ENCODE data around the gene AGMAT.

AGMAT gene, protein sequence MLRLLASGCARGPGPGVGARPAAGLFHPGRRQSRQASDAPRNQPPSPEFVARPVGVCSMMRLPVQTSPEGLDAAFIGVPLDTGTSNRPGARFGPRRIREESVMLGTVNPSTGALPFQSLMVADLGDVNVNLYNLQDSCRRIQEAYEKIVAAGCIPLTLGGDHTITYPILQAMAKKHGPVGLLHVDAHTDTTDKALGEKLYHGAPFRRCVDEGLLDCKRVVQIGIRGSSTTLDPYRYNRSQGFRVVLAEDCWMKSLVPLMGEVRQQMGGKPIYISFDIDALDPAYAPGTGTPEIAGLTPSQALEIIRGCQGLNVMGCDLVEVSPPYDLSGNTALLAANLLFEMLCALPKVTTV

DNA sequence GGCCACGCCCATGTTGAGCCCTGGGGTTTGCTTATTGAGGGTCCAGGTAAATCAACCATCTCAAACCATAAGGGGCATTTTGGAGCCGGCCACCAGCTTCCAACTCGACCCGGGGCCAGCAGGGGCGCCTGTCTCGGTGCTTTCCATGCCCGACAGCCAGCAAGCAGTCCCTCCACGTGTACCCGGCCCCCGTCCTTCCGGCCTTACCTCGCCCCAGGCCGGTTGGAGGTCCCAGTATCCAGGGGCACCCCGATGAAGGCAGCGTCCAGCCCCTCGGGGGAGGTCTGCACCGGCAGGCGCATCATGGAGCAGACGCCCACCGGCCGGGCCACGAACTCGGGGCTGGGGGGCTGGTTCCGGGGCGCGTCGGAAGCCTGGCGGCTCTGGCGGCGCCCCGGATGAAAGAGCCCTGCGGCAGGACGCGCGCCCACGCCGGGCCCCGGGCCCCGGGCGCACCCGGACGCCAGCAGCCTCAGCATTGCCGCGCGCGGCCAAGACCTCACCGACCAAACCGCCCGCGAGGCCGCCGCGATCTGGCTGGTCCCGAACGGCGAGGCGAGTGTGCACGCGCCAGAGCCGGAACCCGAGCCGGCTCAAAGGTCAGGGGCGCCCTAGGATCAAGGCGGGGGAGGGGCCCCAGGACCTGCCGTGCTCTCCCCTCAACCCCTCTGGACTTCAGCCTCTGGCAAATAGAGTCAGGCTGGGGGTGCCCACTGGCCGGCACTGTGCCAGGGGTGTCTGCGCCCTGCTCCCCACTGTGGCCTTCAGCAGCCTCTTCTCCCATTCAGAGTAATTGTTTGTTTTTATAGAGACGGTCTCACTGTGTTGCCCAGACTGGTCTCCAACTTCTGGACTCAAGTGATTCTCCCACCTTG, at the start of gene AGMAT:
TSS of gene AGMAT (minus strand) at position 563 of the 875 bp plus-strand sequence. CDS start at position 479, 84 bp downstream.
- peak; percentile 47 for DNase-seq

DNA sequence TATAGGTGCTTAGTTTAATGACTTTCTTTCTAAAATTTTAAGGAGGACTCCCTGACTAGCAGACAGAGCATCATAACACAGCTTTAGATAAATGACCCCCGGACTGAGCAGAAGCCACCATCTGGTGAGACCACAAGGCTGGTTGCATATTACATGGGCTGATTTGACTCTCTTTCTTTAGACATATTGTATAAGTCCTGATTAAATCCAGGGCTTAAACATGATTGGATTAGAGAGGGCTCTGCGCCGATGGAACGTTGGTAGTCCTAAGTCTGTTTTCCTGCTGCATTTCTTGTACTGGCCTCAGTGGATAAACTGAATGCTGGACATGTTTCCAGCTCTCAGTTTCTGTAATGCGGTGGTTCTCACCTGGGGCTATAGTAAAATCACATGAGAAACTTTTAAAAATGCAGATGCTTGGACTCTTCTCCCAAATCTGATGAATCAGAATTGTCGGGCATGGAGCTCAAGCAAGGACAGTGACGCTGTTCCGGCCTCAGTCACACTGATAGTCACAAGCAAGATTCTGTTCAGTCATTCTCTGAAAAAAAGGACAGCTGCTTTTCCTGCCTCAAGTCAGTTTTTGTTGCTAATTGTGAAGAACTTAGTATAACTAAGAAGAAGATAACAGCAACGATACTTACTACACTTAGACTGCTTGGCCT, 49.0 kb upstream of the AGMAT start:
- no peak for DNase-seq

DNA sequence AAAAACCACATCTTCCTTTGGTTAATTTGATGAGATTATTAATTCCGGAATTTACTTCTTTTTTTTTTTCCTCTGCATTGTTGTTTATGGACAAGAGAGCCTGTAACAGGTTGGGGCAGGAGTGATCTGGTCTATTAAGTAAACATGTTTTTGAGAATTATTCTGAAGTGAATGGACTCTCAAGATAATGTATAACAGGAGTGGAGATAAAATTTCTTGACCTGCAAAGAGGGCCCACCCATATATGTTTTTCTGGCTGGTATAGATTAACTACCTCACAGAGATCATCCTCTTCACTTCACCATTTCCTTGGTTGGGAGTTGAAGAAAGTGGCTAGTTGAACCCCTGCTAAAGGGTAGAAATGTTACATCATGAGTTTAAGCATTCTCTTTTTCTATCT, 43.2 kb upstream of the AGMAT start:
- DNase-seq: no peak

DNA sequence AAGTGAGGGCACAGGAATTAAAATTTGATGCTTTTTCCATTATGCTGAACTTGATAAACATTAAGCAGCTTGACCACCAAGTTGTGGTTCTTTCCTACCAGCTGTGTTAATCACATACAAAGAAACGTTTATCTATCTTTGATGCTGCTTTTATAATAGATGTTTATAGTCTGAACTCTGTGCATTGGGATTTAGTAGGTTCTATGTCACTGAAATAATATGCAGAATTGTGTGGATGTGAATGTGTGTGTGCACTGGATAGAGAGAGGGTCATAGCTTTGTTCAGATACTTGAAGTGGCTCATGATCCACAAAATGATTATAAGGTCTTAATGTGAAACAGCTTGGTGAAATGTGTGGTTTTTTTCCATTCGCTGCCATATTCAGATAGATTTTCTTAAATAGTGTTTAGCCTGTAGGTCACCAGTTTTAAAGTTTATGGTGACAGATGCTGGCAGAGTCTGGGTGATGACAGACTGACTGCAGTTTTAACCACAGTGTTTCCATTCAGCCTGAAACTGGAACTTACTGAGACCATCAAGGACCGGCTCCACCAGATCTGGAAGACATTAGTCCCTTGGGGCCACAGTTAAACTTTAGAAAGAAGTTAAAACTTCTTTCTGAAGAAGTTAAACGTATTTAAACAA, 42.6 kb upstream of the AGMAT start:
- no peak for DNase-seq

DNA sequence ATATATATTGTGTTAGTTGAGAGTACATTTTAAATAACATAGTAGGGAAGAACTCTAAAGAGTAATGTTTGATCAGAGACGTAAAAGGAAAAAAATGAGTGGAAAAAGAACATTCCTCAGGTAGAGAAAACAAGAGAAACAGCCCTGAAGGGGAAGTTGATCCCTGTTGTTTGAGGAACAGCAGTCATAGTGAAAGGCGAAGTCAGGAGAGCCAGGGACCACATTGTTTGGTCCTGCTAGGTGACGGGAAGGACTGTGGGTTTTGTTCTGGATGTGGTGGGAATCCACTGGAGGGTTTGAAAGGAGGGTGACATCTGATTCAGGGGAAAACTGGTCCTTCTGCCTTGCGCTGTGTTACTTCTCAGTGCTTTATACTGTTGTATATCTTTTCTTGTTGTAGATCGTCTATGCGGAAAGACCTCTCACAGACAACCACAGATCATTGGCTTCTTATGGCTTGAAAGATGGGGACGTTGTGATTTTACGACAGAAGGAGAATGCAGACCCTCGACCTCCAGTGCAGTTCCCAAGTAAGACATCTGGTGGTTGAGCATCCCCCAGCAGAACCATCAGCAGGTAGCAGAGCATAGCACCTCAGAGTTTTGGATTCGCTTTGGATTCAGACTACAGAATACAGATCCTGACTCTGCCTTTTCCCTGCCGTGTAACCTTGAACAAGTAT, 41.6 kb upstream of the AGMAT start:
- DNase-seq: no peak

DNA sequence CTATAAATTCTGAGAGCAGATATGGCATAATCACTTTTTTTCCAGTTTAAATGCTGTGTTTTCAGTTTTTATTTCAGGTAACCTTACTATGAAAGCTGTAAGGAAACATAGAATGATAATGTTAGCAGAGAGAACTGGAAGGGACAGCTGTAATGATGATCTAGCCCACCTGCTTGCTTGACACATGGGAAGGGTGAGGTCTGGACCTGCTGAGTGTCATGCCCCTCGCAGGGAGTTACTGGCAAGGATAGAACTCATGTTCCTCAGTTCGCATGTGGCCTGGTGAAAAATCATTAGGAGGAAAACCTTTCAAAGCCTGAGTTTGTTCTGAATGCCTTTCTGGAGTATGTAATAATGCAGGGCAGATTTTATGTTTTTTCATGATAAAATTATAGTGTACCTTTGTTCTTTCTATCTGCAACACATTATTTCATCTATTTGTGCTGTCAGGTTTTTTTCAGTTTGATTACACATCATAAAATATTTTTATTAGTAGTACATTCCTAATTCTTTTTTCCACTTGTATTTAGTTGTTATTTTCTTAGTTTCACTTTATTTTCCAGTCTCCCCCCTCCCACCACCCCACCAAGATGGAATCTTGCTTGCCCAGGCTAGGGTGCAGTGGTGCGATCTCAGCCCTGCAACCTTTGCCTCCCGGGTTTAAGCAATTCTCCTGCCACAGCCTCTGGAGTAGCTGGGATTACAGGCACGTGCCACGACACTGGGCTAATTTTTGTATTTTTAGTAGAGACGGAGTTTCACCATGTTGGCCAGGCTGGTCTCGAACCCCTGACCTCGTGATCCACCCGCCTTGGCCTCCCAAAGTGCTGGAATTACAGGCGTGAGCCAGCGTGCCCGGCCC, 40.4 kb upstream of the AGMAT start:
- no peak for DNase-seq

DNA sequence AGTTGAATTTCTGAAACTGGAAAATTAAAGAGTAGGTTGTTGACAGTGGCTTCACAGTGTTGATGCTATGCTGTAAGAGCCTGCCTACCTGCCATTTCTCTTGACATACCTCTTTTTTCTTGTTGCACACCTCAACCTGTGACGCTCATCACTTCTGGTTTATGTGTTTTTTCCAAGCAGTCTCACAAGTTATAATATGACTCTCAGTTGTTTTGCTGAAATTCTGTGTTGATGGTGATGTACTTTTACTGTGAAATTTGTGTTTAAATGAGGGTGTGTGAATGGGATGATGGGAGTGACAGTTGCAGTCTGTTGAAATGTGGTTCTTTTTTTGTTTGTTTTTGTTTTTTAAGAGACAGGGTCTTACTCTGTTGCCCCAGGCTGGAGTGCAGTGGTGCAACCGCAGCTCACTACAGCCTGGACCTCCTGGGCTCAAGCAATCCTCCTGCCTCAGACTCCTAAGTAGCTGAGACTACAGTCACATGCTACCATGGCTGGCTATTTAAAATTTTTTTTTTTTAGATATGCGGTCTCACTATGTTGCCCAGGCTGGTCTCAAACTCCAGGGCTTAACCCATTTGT, 39.4 kb upstream of the AGMAT start:
- no peak for DNase-seq

DNA sequence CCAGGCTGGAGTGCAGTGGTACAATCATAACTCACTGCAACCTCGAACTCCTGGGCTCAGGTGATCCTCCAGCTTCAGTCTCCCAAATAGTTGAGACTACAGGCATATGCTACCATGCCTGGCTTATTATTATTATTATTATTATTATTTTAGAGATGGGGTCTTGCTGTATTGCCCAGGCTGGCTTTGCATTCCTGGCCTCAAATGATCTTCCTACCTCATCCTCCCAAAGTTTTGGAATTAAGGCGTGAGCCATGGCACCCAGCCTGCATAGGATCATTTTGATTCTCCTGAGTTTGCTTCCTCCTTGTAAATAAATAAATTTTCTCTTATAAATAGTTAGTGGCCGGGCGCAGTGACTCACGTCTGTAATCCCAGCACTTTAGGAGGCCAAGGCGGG, 38.6 kb upstream of the AGMAT start:
- no peak for DNase-seq

DNA sequence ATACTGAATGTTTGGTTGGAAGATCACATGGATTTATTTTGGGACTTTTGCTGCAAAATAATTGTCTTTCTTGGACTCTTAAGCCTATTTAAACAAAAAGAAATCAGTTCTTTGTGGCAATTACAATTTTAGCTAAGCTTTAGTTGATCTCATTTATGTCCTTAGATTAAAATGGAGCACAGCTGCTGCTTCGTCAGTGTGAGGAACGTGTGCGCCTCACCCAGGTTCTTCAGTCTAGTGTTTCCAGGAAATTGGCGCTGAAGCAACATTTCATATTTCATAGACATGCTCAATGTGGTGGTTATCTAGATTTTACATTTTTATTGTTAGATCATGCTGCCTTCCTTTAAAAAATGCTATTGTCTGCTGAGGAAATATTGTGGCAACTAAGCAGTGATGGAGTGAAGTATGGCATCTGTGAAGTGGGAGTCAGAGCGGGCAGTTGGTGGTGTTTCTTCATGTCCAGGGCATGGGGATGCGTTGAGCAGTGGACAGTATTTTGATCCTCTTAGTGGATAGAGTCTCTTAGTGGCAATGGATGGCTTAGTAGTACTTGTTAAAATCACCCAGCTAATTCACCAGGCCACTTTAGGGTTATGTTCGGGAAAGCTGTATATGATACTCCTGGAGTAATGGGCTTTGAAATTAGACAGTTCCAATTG, 38.0 kb upstream of the AGMAT start:
- DNase-seq: no peak

DNA sequence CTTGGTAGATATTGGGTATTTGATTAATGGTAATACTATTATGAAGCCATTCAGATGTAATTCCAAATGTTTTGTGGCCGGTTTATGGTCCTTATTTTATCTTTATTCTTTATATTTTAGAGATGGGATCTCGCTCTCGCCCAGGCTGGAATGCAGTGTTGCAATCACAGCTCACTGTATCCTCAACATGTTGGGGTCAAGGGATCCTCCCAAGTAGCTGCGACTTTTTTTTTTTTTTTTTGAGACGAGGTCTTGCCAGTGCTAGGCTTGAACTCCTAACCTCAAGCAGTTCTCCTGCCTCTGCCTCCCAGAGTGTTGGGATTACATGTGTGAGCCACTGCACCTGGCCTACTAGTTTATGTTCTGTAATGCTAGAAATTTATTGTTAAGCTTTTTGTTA, 37.1 kb upstream of the AGMAT start:
- DNase-seq: no peak

DNA sequence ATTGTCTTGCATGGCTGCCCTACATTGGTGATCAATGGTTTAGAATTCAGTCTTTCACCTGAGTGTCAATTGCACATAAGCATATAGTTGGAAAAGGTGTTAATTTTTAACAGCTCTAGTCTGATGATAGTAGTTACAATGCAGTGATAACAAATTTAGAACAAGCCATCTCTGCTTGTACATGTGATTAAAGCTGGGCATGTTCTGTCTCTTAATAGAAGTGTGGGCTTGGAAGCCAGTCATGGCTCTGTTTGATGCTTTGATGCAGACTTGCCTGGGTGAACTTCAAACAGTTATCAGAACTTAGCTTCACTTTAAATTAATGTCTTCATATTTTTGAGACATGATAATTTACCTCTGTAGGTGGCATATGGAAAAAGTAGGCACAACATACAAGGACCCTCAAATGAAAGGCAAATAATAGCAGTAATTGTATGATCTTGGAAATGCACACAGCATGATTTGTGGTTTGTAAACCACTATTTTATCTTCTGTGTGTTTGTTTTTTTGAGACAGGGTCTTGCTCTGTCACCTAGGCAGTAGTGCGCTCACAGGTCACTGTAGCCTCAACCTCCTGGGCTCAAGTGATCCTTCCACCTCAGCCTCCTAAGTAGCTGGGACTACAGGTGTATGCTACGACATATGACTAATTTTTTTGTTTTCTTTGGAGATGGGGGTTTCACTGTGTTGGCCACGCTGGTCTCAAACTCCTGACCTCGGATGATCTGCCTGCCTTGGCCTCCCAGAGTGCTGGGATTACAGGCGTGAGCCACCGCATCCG, 36.2 kb upstream of the AGMAT start:
- DNase-seq: no peak

DNA sequence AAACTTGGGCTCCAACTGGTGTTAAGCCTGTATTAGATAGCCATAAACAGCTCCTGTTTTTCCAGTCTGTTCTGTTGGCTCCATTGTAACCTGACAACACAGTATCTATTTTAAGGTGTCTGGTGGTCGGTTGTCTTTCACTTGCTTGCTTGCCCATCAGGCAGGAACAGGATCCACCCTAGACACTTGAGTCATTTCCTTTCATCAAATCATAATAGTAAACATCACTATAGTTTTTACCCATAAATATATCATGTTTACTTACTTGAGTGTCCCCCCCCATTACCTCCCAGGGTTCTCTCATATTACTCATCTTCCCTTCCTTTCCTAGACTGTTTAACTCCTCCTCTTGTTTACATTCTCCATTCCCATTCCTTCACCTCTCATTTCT, 35.3 kb upstream of the AGMAT start:
- DNase-seq: no peak

DNA sequence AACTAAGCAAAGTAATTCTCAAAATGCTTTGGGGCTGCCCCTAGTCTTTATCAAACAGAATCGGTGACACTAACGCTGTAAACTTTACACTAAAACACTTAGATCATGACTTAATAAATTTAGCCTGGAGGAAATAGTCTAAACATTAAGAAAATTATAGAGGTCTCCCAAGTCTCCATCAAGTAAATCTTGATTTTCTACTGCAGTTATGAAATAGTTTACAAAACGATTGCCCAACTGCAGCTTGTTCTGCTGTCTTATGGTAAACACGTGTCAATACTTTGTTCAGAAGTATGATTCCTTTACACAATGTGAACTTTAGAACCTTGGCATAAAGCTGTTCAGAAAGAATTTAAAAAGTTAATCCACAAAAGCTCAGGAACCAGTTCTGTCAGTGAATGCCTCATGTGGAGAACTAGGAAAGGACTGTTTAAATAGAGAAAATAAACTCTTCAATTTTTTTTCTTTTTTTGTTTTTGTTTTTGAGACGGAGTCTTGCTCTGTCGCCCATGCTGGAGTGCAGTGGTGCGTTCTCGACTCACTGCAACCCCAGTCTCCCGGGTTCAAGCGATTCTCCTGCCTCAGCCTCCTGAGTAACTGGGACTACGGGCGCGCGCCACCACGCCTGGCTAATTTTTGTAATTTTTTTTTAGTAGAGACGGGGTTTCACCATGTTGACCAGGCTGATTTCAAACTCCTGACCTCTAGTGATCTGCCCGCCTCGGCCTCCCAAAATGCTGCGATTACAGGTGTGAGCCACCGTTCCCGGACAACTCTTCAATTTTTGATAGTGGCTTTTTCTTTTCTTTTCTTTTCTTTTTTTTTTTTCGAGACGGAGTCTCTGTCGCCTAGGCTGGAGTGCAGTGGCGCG, 34.0 kb upstream of the AGMAT start:
- no peak for DNase-seq

DNA sequence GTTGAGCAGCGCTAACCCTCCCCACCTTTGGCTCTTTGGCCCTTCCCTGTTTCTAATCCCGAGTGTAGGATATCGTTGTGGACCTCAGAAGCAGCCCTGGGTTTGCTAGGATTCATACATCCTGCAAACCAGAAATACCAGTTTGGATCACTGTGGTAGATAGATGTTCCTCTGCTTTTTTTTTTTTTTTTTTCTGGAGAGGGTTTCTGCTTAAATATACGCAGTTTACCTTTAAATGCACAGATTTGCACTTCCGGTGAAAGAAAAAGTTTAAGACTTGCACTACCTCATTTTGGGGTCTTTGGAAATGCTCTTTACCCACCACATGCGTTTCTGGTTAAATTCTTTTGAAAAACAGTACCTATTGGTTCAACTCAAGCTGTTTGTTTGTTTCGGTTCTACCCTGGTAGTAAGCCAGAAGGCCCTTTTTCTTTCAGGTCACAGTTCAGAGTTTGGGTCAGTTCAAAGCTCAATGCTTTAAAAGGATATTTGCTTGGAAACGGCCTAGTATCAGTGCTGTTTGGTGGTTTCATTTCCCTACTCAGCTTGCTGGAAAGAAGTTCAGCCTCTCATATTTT, 33.3 kb upstream of the AGMAT start:
- DNase-seq: no peak

DNA sequence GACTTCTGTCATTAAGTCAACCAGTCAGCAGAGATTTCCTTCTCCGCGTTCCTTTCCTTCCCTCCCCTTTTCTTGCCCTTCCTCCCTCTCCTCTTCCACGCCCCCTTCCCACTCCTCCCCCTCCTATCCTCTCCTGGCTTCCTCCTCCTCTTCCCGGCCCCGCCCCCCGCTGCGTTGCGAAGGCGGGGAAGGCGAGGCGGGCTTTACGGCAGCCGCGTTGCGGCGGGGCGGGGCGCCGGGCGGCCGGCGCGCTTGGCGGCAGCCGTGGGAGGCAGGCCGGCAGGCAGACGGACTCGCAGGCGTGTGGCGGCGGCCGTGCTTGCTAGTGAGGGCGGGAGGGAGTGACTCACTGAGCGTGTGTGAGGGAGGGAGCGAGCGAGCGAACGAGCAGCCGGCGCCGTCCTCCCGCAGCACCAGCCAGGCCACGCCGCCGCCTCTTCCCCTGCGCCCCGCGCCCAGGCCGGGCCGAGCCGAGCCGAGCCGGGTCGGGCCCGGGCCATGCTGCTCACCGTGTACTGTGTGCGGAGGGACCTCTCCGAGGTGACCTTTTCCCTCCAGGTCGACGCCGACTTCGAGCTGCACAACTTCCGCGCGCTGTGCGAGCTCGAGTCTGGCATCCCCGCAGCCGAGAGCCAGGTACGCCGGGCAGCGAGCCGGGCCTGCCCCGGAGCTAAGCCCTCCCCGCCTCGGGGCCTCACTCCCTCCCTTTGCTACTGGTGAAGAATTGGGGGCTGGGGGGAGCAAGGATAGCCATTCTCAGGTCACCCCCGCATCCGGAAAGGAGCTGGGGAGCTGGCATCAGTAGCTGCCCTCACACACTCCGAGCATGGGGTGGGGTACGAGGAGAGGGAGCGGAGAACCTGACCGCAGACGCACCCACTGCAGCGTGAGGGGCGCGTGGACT, 32.6 kb upstream of the AGMAT start, which contains the start of gene DDI2:
TSS of gene DDI2 (plus strand) at position 286 of the 904 bp plus-strand sequence. CDS start at position 499, 213 bp downstream.
- peak; percentile 91 for DNase-seq

DNA sequence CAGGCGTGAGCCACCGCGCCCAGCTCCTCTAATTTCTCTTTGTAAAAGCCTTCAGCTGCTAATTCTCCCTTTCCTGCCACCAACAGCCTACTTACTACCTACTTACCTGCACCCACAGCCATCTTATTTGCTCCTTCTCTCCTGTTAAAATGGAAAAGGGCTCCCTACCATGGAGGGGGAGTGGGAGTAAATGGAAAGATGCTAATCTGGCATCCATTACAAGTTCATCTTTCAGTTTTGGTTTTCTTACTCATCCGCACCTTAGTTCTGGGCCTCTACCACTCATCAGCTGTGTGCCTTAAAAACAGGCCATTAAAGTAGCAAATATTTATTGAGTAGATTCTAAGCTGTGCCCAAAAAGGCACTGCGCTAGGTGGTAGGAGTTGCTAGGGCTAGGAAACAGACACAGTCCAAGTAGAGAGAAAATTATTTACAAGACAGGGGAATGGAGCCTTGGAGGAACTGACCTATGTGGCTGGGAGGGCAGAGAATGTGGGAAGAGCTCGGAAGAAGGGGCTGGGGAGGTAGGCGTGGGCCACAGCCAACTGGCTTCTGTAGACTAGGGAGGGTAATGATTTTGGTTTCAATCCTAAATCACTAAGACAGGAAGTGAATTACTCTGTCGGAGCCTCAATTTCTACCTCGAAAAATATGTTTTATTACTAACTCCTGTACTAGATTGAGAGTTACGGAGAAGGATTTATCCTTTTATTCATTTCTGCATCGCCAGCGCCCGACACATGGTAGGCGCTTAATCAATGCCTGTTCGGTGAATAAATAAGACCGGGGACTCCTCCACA, 31.7 kb upstream of the AGMAT start:
- no peak for DNase-seq

Measured in activated effector memory CD4-positive, alpha-beta T cell treated with Interleukin-2 at 50 U/mL for 16 hours (primary cell).